Endodermal cell (in vitro differentiated cells): ENCODE data around the gene ARHGAP22. TPM values are rescaled to one million over a fixed set of nuclear protein-coding genes. Genes with fewer than 3 reads are reported as not detected.
"Not testable (repeated sequence)": the region's sequence is repeated elsewhere in the genome, so short reads cannot be mapped to it uniquely, and the experiment has no call there.

Experiments
- DNase-seq: peaks from one replicate; pipeline ENCODE4 v3.0.0-alpha.2; 2017
- H3K27ac ChIP-seq: 2 replicates; pipeline ENCODE4 v1.5.1; 2013; ENCODE audit warnings: mild to moderate bottlenecking, low read depth, low read length, moderate library complexity
- H3K27me3 ChIP-seq: 2 replicates; pipeline ENCODE4 v1.6.1; 2013; ENCODE audit warnings: mild to moderate bottlenecking, low read length, moderate library complexity; ENCODE audit not compliant: insufficient read depth, control insufficient read depth, poor library complexity, severe bottlenecking
- H3K36me3 ChIP-seq: 2 replicates; pipeline ENCODE4 v1.7.0; 2013; ENCODE audit warnings: mild to moderate bottlenecking, low read length, moderate library complexity; ENCODE audit not compliant: control insufficient read depth, insufficient read depth
- H3K4me1 ChIP-seq: one replicate; pipeline ENCODE4 v1.7.0; 2013; ENCODE audit warnings: low read length; ENCODE audit not compliant: control insufficient read depth, insufficient read depth
- H3K4me3 ChIP-seq: 2 replicates; pipeline ENCODE4 v1.5.1; 2013; ENCODE audit warnings: mild to moderate bottlenecking, low read length, moderate library complexity
- H3K9ac ChIP-seq: 2 replicates; pipeline ENCODE4 v1.6.1; 2013; ENCODE audit warnings: mild to moderate bottlenecking, low read length, moderate library complexity; ENCODE audit not compliant: poor library complexity, severe bottlenecking; ENCODE audit errors: extremely low read depth
- H3K9me3 ChIP-seq: 2 replicates; pipeline ENCODE4 v1.6.1; 2013; ENCODE audit warnings: mild to moderate bottlenecking, low read length, moderate library complexity; ENCODE audit not compliant: control insufficient read depth
- H3K27ac Mint-ChIP-seq: 2 replicates; pipeline ENCODE4 v1.8.0; 2020; ENCODE audit warnings: mixed read lengths
- H3K27me3 Mint-ChIP-seq: 2 replicates; pipeline ENCODE4 v1.8.0; 2021; ENCODE audit warnings: mild to moderate bottlenecking, mixed read lengths; ENCODE audit not compliant: insufficient read depth
- H3K36me3 Mint-ChIP-seq: 2 replicates; pipeline ENCODE4 v1.8.0; 2020; ENCODE audit warnings: low read depth, mixed read lengths
- H3K4me1 Mint-ChIP-seq: 2 replicates; pipeline ENCODE4 v1.8.0; 2020; ENCODE audit warnings: mixed read lengths
- H3K4me3 Mint-ChIP-seq: 2 replicates; pipeline ENCODE4 v1.8.0; 2020; ENCODE audit warnings: mild to moderate bottlenecking, moderate library complexity, mixed read lengths
- H3K9me3 Mint-ChIP-seq: 2 replicates; pipeline ENCODE4 v1.8.0; 2020; ENCODE audit warnings: mild to moderate bottlenecking, mixed read lengths
- WGBS, 2 experiments: methylation state at CpG; one replicate each; pipeline versions ENCODE4 v1.1.5 to v1.1.7; 2013; ENCODE audit warnings: missing lambda C conversion rate in 2 of 2, mixed read lengths in 1 of 2; ENCODE audit not compliant: insufficient coverage in 1 of 2, insufficient read length in 1 of 2; 5-methylcytosine and 5-hydroxymethylcytosine counted together
- total RNA-seq, 2 donors: library from RNA; stranded (reverse); fragmentation: NEBNext Ultra II Directional in 1 of 2; extraction: Animal tissue kit (Norgen Biotek cat#: 25700) in 1 of 2; gene quantifications; 2 replicates in 1 of 2; 3 replicates in 1 of 2; pipeline ENCODE4 v1.2.1, GENCODE V29; 2021
- TF ChIP-seq, protein P1 (sequence below): fragments of 200-600 bp; sonication (generic); conservative IDR thresholded peaks from 2 replicates; pipeline ENCODE4 v1.5.0; 2021; ENCODE audit warnings: antibody characterized with exemption, mild to moderate bottlenecking

The ARHGAP22 gene
- total RNA-seq, 2 donors from 2014 or later = 10.3 to 14.1 TPM

DNA sequence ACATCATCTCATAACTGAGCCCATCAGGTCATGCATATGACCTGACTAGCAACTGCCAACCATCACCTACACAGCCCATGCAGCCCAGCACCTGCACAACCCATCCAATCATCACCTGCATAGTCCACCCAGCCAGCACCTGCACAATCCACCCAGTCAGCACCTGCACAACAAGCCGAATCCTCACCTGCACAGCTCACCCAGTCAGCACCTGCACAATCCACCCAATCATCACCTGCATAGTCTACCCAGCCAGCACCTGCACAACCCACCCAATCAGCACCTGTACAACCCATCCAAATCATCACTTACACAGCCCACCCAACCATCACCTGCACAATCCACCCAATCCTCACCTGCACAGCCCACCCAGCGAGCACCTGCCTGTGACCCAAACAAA, 46.4 kb upstream of the ARHGAP22 start:
- TF ChIP-seq, protein P1, sequence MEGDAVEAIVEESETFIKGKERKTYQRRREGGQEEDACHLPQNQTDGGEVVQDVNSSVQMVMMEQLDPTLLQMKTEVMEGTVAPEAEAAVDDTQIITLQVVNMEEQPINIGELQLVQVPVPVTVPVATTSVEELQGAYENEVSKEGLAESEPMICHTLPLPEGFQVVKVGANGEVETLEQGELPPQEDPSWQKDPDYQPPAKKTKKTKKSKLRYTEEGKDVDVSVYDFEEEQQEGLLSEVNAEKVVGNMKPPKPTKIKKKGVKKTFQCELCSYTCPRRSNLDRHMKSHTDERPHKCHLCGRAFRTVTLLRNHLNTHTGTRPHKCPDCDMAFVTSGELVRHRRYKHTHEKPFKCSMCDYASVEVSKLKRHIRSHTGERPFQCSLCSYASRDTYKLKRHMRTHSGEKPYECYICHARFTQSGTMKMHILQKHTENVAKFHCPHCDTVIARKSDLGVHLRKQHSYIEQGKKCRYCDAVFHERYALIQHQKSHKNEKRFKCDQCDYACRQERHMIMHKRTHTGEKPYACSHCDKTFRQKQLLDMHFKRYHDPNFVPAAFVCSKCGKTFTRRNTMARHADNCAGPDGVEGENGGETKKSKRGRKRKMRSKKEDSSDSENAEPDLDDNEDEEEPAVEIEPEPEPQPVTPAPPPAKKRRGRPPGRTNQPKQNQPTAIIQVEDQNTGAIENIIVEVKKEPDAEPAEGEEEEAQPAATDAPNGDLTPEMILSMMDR = no peak
- no peak for DNase-seq
- H3K4me3 ChIP-seq = no peak overlapping the region
- H3K9ac ChIP-seq = no peak overlapping the region
- Mint-ChIP-seq H3K4me1 (no peaks in the 10 kb centered on the region), H3K27me3 (peaks cover 58% of the 10 kb centered on the region), H3K9me3 (no peaks in the 10 kb centered on the region), H3K36me3 (no peaks in the 10 kb centered on the region), H3K4me3 (no peak overlapping the region), H3K27ac (no peak overlapping the region)
- no peak overlapping the region for H3K27ac ChIP-seq
- 82% methylated on average over 2 of the region's 2 CpGs; no CpG with 5 or more reads in 1 of the 2 experiments for WGBS, 2 experiments
- H3K9me3 ChIP-seq = no peaks in the 10 kb centered on the region
- no peaks in the 10 kb centered on the region for H3K4me1 ChIP-seq
- no peaks in the 10 kb centered on the region for H3K36me3 ChIP-seq
- H3K27me3 ChIP-seq = peaks cover 21% of the 10 kb centered on the region

DNA sequence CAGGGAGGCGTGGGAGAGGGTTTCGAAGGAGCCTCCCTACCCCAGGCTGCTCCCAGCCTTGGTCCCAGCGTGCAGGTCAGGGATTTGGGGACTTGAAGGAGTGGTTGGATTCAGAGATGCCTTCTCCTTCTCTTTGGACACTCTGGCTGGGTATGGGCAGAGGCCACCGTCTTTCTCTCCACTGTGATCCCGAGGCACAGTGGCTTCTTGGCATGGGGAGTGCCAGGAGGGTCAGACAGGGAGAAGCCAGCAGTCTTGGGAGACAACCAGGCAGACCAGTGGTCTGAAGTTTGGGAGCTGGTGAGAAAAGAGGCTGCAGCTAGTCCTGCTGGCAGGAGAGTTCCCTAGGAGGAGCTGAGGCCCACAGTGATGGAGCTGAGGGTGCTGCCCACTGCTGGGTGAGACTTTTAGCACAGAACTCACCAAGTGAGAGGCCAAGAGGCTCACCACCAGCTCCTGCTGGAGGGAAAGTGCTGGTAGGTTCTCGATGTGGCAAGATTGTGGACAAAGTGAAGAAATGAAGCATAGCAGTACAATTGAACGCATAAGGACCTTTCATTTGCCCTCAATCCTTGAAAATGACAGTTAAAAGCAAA, 44.6 kb upstream of the ARHGAP22 start:
- Histone ChIP-seq H3K27ac (no peak overlapping the region), H3K36me3 (no peaks in the 10 kb centered on the region), H3K27me3 (peaks cover 17% of the 10 kb centered on the region), H3K9me3 (no peaks in the 10 kb centered on the region), H3K9ac (no peak overlapping the region), H3K4me3 (no peak overlapping the region), H3K4me1 (no peaks in the 10 kb centered on the region)
- DNase-seq = no peak
- 87 to 95% methylated on average over 3 to 7 of the region's 7 CpGs for WGBS, 2 experiments
- Mint-ChIP-seq H3K4me1 (no peaks in the 10 kb centered on the region), H3K4me3 (no peak overlapping the region), H3K27me3 (peaks cover 46% of the 10 kb centered on the region), H3K36me3 (no peaks in the 10 kb centered on the region), H3K9me3 (no peaks in the 10 kb centered on the region), H3K27ac (no peak overlapping the region)
- TF ChIP-seq, protein P1 = peak; percentile 39

DNA sequence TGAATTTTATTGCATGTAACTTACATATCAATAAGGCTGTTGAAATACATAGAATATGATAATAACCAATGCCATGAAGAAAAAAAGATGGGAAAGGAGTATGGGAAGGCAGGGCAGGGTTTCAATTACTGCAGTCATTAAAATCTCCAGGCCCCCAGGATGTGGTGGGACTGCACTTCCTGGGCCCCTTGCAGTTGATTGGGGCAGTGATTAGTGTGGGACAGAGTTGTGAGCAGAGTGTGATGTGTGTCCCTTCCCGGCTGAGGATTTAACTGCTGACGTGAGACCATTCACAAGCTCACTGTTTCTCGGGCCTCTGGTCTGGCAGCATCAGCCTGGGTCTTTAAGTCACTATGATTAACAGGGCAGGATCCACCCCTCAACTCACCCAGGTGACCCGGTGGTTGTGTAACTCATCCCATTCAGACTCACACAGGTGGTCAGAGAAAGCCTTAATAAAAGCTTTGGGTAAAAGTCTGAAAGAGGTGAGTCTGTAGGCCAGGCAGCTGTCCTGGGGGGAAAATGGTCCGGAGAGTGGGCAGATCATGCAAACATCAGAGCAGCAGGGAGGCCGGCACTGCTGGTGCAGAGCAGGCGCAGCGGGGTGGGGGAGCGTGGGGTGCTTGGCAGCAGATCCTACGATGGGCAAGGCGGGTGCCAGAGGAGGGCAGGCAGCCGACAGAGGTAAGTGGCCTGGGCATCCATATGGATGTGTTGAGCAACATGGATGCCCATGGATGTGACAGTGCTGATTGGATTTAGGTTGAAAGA, 43.5 kb upstream of the ARHGAP22 start:
- Mint-ChIP-seq H3K4me3 (no peak overlapping the region), H3K9me3 (peaks cover 2% of the 10 kb centered on the region), H3K27me3 (peaks cover 36% of the 10 kb centered on the region), H3K36me3 (no peaks in the 10 kb centered on the region), H3K4me1 (no peaks in the 10 kb centered on the region), H3K27ac (no peak overlapping the region)
- H3K4me3 ChIP-seq = no peak overlapping the region
- H3K27ac ChIP-seq = no peak overlapping the region
- no peak overlapping the region for H3K9ac ChIP-seq
- WGBS, 2 experiments = 87 to 92% methylated on average over 8 to 12 of the region's 12 CpGs
- peaks cover 7% of the 10 kb centered on the region for H3K27me3 ChIP-seq
- no peak for DNase-seq
- H3K9me3 ChIP-seq = no peaks in the 10 kb centered on the region
- no peaks in the 10 kb centered on the region for H3K36me3 ChIP-seq
- no peaks in the 10 kb centered on the region for H3K4me1 ChIP-seq
- TF ChIP-seq, protein P1 = no peak

DNA sequence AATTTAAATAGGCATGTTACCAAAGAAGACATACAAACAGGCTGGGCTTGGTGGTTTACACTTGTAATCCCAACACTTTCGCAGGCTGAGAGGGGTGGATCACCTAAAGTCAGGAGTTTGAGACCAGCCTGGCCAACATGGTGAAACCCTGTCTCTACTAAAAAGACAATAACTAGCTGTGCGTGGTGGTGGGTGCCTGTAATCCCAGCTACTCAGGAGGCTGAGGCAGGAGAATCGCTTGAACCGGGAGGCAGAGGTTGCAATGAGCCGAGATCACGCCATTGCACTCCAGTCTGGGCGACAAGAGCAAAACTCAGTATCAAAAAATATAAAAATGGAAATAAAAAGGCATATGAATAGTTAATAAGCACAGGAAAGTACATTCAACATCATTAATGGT, 42.2 kb upstream of the ARHGAP22 start:
- not testable (repeated sequence) for H3K4me3 Mint-ChIP-seq, H3K4me3 ChIP-seq, H3K4me1 ChIP-seq, DNase-seq, H3K27me3 ChIP-seq, H3K27ac Mint-ChIP-seq, H3K36me3 ChIP-seq, H3K4me1 Mint-ChIP-seq, H3K9me3 ChIP-seq, H3K36me3 Mint-ChIP-seq, H3K9ac ChIP-seq, H3K27ac ChIP-seq
- Mint-ChIP-seq H3K27me3 (peaks cover 24% of the 10 kb centered on the region), H3K9me3 (peaks cover 11% of the 10 kb centered on the region)
- 94 to 95% methylated on average over 3 to 7 of the region's 7 CpGs for WGBS, 2 experiments
